GM04503 (cell line): Measurements from ENCODE around the gene GID8.
"Not testable (repeated sequence)": the region's sequence is repeated elsewhere in the genome, so short reads cannot be mapped to it uniquely, and the experiment has no call there.

Experiments used
- DNase-seq: peaks from one replicate; pipeline ENCODE4 v3.0.0-alpha.2; 2012; ENCODE audit warnings: low read depth

Gene GID8

GRCh38 chr20:62923059-62923668, 14.8 kb upstream of the GID8 start:
- not testable (repeated sequence) for DNase-seq

- DNase-seq, result no peak
Measured at GRCh38 chr20:62923669-62924441, 14.1 kb upstream of the GID8 start.

GRCh38 chr20:62924442-62925075, 13.4 kb upstream of the GID8 start:
- no peak for DNase-seq

- DNase-seq, result no peak
Measured at GRCh38 chr20:62925076-62925419, 12.9 kb upstream of the GID8 start.

- DNase-seq, result no peak
Measured at GRCh38 chr20:62925420-62926228, 12.3 kb upstream of the GID8 start.

GRCh38 chr20:62926229-62927127, 11.5 kb upstream of the GID8 start, which contains the start of gene DIDO1:
TSS of gene DIDO1 (minus strand) at chr20:62926505.
- no peak for DNase-seq

GRCh38 chr20:62927128-62927705, 10.7 kb upstream of the GID8 start:
- no peak for DNase-seq

- DNase-seq, result no peak
Measured at GRCh38 chr20:62928246-62928939, 9.6 kb upstream of the GID8 start.

GRCh38 chr20:62929051-62929538, 8.9 kb upstream of the GID8 start:
- DNase-seq, result no peak

GRCh38 chr20:62931464-62931863, 6.5 kb upstream of the GID8 start:
- DNase-seq, result no peak

- no peak for DNase-seq
Measured at GRCh38 chr20:62933966-62934365, 4.0 kb upstream of the GID8 start.

- DNase-seq, result no peak
Measured at GRCh38 chr20:62935204-62935967, 2.6 kb upstream of the GID8 start.

- DNase-seq, result no peak
Measured at GRCh38 chr20:62935968-62936585, 1.9 kb upstream of the GID8 start.

- no peak for DNase-seq
Measured at GRCh38 chr20:62937268-62938104, 461 bp upstream of the GID8 start.

- DNase-seq, result no peak
Measured at GRCh38 chr20:62940875-62941274, 2.9 kb downstream of the GID8 start.

- no peak for DNase-seq
Measured at GRCh38 chr20:62941792-62942191, 3.8 kb downstream of the GID8 start.

GRCh38 chr20:62942456-62942855, 4.5 kb downstream of the GID8 start:
- DNase-seq, result no peak

- no peak for DNase-seq
Measured at GRCh38 chr20:62943396-62943795, 5.4 kb downstream of the GID8 start.
